HG03354 (cell line): ENCODE measurements around the gene TESK2.

Source experiments
- ATAC-seq: cut with Tn5 transposase; IDR thresholded peaks from one replicate; pipeline ENCODE4 v1.9.1; 2021; ENCODE audit warnings: mild to moderate bottlenecking; ENCODE audit not compliant: unreplicated experiment, poor library complexity, severe bottlenecking

Gene TESK2

GRCh38 chr1:45346473-45346872, 144.5 kb downstream of the TESK2 start:
- no peak for ATAC-seq

GRCh38 chr1:45345014-45345413, 145.9 kb downstream of the TESK2 start:
- no peak for ATAC-seq

GRCh38 chr1:45344499-45344898, 146.5 kb downstream of the TESK2 start:
- no peak for ATAC-seq

- ATAC-seq = no peak
Observed at GRCh38 chr1:45340816-45341466, 150.0 kb downstream of the TESK2 start.

- peak; percentile 85 for ATAC-seq
Observed at GRCh38 chr1:45339789-45340558, 151.0 kb downstream of the TESK2 start, which contains the start of the genes MUTYH and TOE1. Gene MUTYH, minus strand, starts transcription at chr1:45340440. Its CDS starts 5,935 bp downstream, at chr1:45334505. Gene TOE1, plus strand, starts transcription at chr1:45340170. Its CDS starts 83 bp downstream, at chr1:45340253.

- ATAC-seq = no peak
Observed at GRCh38 chr1:45337630-45338325, 153.2 kb downstream of the TESK2 start.

GRCh38 chr1:45335855-45336324, 155.1 kb downstream of the TESK2 start:
- ATAC-seq = no peak

- ATAC-seq = no peak
Observed at GRCh38 chr1:45334308-45335245, 156.4 kb downstream of the TESK2 start.

GRCh38 chr1:45332346-45332720, 158.6 kb downstream of the TESK2 start:
- ATAC-seq = no peak

- no peak for ATAC-seq
Observed at GRCh38 chr1:45331436-45332345, 159.3 kb downstream of the TESK2 start.

GRCh38 chr1:45329445-45329844, 161.5 kb downstream of the TESK2 start:
- no peak for ATAC-seq

GRCh38 chr1:45328680-45329079, 162.3 kb downstream of the TESK2 start:
- no peak for ATAC-seq

- no peak for ATAC-seq
Observed at GRCh38 chr1:45327644-45328515, 163.1 kb downstream of the TESK2 start.

- peak; percentile 66 for ATAC-seq
Observed at GRCh38 chr1:45326627-45327623, 164.0 kb downstream of the TESK2 start, which contains the start of gene HPDL. Gene HPDL, plus strand, starts transcription at chr1:45326895. Its CDS starts 254 bp downstream, at chr1:45327149.

- ATAC-seq = no peak
Observed at GRCh38 chr1:45325851-45326506, 165.0 kb downstream of the TESK2 start.
